AG04449 (cell line): ENCODE results near the gene EPOP.

Experiments used
- CTCF ChIA-PET: fragments of 350-600 bp; formaldehyde crosslinking; extraction: SDS; loops from one replicate; lab custom pipeline; 2021; ENCODE audit warnings: antibody characterized with exemption; lab: Yijun Ruan, JAX
- POLR2A ChIA-PET: fragments of 400-600, 350-600 bp; formaldehyde crosslinking; extraction: SDS; loops from one replicate; lab custom pipeline; 2020; ENCODE audit warnings: antibody characterized with exemption, inconsistent platforms; lab: Yijun Ruan, JAX
- DNase-seq: peaks from one replicate; pipeline ENCODE4 v3.0.0-alpha.2; 2010; ENCODE audit warnings: low read depth, low spot score
- H3K4me3 ChIP-seq: 2 replicates; pipeline ENCODE4 v1.5.1; 2011; ENCODE audit warnings: low read depth, mild to moderate bottlenecking, control low read depth, low read length
- CTCF ChIP-seq: IDR thresholded peaks from one replicate; pipeline ENCODE4 v1.5.1; 2011; ENCODE audit warnings: mild to moderate bottlenecking, moderate library complexity, low read length, control low read depth, inconsistent platforms; ENCODE audit not compliant: insufficient read depth; ENCODE audit errors: missing control alignments

Gene EPOP

GRCh38 chr17:38673707-38674013 lies 1.1 kb downstream of the EPOP start:
- no peak for TF ChIP-seq CTCF
- ChIA-PET CTCF (interaction anchor here (6.7 kb wide), 1 partner anchor 61 kb away, joined by 84 read pairs; no protein-coding TSS in a partner anchor), POLR2A (no interaction called here)
- peak overlapping the region; percentile 53 for H3K4me3 ChIP-seq
- no peak for DNase-seq

GRCh38 chr17:38672788-38673706 lies 1.7 kb downstream of the EPOP start:
- no peak for DNase-seq
- ChIA-PET POLR2A (no interaction called here), CTCF (interaction anchor here (0.9 to 6.7 kb wide), 3 partner anchors 11 to 62 kb away, joined by 3 to 84 read pairs (median 14); no protein-coding TSS in a partner anchor)
- no peak overlapping the region for H3K4me3 ChIP-seq
- no peak for TF ChIP-seq CTCF

- CTCF ChIA-PET, result interaction anchor here (0.8 to 16.0 kb wide), 5 partner anchors 10 to 163 kb away, joined by 3 to 310 read pairs (median 4); no protein-coding TSS in a partner anchor
- DNase-seq, result no peak
- H3K4me3 ChIP-seq, result no peak overlapping the region
- POLR2A ChIA-PET, result no interaction called here
- no peak for TF ChIP-seq CTCF
Observed at GRCh38 chr17:38671939-38672720, 2.6 kb downstream of the EPOP start.

GRCh38 chr17:38669520-38669919 lies 5.2 kb downstream of the EPOP start:
- no peak for DNase-seq
- ChIA-PET CTCF (interaction anchor here (1.3 to 16.0 kb wide), 10 partner anchors 7 to 321 kb away, joined by 3 to 310 read pairs (median 37); no protein-coding TSS in a partner anchor), POLR2A (no interaction called here)
- TF ChIP-seq CTCF, result no peak
- H3K4me3 ChIP-seq, result no peak overlapping the region

- ChIA-PET POLR2A (interaction anchor here (0.8 to 1.2 kb wide), 2 partner anchors 157 to 159 kb away, joined by 3 to 4 read pairs; no protein-coding TSS in a partner anchor), CTCF (interaction anchor here (0.7 to 16.0 kb wide), 32 partner anchors 9 to 345 kb away, joined by 3 to 310 read pairs (median 4); partner anchors contain the start of gene SOCS7)
- no peak for TF ChIP-seq CTCF
- no peak for DNase-seq
- no peak overlapping the region for H3K4me3 ChIP-seq
Observed at GRCh38 chr17:38667787-38668122, 7.0 kb downstream of the EPOP start.
